NCI-H2107 treated with DMSO at 0.1 percent for 48 hours (cell line): ENCODE results near the gene RALGPS2.

ENCODE experiments used
- DNase-seq: peaks from one replicate; lab custom pipeline; 2025; ENCODE audit not compliant: unreplicated experiment; lab: John Stamatoyannopoulos, UW

Gene RALGPS2

DNA sequence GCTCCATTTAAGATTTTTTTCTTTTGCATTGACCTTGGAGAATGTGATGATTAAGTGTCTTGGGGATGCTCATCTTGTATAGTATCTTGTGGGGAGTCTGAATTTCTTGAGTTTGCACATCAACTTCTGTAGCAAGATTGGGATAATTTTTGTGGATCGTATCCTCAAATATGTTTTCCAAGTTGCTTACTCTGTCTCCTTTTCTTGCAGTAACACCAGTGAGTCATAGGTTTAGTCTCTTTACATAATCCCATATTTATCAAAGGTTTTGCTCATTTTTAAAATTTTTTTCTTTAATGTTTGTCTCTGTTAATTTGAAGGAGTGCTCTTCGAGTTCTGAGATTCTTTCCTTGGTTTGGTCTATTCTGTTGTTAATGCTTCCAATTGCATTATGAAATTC, 187.6 kb downstream of the RALGPS2 start:
- DNase-seq = no peak

DNA sequence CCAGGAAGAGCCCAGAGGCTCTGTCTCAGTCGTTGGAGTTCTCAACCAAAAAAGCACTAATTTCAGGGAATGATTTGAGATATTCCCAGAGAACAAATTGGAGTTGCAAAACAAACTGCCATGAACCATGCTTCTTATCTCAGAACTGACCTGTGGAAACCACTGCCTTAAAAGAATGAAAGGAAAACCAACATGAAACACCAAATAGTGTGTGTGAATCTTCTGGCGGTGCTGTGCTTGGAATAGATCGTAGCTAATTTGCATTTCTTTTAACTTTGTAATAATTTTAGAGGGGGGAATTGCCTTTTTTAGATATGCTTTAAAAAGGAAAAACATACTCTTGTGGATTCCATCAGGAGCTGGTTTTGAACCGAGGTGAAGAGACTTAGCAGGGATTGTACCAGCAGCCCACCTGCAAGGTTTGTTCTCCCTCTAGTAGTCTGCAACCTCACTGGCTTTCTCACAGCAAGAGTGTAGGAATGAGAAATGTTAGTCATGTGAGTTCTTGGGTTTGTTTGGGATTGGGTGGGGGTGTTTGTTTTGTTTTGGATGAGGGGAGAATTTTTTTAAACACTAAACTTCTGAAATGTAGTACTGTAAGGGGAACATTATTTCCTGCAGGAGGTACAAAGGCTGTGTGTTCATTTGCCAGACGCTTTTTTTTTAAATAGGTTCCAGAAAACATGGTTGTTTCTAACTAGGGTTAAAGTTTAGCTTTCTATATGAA, 191.6 kb downstream of the RALGPS2 start:
- no peak for DNase-seq

DNA sequence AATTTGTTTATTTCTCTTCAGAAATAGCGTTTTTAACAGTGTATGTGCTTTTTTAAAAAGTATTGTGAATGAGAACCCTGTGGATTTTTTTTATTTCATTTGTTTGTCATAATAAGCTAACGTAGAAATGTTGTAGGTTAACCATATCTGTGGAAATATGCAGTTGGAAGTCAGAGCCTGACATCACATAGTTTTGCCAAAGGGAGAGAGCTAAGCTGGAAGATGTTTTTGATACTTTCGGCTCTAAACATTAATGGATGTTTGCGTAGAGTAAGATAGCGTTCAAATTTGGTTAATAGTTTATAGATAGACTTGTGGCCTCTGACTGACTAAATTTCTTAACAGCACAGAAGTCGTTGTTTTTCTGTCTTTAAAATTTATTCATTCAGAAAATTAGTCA, 193.3 kb downstream of the RALGPS2 start:
- DNase-seq = no peak

DNA sequence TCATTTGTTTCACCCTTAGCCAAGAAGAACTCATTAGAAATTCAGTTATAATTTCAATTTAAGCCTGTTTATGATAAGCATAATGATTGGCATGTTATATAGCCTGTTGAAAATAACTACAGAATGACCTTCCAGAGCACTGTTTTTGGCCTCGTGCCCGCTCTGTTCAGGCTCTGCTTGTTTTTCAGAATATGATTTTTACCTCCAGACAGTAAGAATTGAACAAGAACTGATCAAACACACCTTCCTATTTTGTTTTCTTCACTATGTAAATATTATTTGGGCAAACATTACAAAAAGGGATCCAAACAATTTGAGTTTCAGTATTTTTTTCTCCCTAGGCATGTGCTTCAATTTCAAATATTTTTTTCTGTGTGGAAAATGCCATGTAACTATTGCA, 193.9 kb downstream of the RALGPS2 start:
- no peak for DNase-seq

DNA sequence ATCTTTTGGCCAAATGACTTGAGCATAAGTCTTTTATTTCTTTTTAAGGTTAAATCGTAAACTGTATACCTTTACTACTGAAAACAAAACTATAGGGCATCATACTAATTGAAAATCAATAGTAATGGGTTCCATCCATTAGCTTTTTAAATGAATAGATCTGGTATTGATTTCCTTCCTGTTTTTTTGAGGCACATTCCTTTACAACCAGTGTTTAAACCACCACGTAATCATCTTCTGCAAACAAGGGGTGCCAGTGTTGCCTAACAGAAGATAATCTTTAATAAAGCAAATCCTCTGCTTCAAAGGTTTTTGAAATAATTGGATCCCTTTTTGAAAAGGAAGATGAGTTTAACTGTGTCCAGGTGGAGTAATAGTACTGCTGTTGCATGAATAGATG, 194.5 kb downstream of the RALGPS2 start:
- no peak for DNase-seq

DNA sequence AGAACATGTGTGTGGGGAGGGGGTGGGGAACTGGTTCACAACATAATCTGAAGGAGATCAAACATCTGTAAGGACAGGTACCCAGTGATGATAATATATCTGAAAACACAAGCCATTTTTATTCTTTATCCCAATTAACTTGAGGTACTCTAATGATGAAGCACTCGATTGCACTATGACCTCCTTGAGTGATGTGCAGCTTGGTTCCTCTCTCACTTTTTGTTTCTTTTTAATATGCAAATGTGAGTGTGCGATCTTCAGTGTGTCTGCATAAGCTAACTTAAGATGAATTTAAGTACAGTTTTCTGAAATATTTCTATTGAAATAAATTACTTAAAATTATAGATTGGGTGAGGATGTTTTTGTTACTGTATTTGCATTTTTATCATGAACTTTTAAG, 196.5 kb downstream of the RALGPS2 start:
- no peak for DNase-seq

DNA sequence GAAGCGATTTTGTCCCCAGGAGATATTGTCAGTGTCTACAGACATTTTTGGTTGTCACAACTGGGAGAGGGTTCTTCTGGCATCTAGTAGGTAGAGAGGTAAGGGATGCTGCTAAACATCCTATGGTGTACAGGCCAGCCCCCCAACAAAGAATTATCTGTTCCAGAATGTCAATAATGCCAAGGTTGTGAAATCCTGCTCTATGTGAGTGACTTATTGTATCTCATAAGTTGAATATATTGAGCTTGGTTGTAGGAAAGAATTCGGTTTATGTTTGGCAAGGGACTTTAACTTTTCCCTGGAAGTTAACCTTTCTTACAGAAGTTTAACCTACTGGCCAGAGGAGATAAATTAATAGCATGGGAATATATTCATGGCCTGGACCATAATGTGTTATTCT, 198.5 kb downstream of the RALGPS2 start:
- DNase-seq = no peak

DNA sequence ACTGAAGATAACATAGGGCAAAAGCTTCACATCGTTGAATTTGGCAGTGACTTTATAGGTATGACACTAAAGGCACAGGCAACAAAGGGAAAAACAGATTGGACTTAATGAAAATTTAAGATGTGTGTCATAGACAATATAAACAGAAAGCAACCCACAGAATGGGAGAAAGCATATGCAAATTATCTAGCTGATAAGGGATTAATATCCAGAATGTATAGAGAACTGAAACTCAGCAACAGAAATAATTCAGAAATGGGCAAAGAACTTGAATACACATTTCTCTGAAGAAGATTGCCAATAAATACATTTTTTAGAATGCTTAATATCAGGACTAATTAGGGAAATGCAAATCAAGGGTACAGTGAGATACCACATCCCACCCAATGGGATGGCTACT, 201.0 kb downstream of the RALGPS2 start:
- DNase-seq = no peak

DNA sequence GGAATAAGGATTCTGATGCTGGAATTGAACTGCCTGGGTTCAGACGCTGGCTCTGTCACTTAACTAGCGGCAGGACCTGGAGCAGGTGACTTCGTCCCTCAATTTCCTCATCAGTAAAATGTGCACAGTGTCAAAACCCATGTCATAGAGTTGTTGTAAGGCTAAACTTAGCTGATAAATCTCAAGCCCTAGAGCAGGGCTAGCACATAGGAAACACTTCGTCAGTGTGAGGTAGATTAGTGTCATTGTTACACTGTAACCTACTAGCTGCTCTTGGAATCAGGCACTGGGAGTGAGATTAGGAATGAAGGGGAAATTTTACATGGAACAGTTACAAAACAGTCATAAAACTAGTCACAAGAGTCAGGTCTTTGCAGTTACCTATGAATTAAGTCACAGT, 202.0 kb downstream of the RALGPS2 start:
- no peak for DNase-seq

DNA sequence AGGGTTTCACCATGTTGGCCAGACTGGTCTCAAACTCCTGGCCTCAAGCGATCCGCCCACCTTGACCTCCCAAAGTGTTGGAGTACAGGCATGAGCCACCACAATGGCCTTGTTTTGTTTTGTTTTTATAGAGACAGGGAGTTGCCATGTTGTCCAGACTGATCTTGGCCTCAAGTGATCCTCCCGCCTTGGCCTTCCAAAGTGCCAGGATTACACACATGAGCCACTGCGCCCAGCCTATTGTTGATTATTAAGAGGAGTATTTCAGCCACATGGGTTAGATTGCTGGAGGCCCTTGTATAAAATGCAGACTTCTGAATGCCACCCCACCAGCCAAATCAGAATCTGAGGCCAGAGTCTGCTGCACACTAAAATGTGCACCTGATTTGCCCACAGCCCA, 203.0 kb downstream of the RALGPS2 start:
- no peak for DNase-seq

DNA sequence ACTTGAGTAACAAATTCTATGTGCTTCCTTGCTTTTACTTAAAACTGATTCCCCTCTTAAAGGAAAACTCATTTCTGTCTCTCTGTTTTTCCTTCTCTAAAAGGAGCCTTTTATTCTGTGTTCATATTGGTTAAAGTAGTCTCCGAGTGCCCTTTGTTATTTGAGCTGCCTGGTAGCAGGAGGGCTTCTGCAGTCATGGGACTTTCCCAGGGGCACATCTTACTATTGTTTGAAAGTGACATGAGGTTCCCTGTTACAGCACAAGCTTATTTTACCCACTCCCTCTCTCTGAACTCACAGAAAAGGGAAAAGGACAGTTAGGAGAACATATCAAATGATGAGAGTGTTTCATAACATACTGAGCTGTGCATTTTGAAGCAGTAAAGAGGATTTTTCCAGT, 203.9 kb downstream of the RALGPS2 start:
- DNase-seq = peak; percentile 23

DNA sequence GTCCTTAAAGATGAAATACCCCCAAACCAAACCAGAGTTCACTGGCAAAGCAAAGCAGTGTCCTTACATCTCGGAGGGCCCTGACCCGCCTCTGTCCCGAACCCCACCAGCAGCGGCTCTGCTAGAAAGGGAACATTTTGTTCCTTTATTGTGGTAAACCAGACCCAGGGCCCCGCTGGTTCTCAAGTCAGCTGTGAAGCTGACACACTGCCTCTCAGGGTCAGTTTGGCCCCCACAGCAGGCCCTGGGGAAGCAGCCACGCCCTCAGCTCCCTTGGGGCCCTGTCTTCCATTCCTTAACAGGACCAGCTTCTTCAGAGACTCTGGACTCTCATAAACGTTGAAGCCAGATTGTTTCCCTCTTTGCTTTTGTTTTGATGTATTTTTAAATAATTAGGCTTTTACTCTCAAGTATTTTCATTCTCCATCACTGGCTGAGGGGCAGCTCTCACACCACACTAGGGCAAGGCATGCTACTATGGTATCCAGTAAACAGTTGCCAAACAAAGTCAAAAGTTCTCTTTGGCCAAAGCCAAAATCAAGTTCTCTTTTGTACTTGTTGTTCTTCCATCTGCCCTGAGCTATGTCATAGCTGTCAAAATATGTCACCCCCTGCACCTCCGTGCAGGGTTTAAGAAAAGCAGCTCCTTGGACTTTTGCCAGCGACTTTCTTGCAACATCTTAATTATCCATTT, 207.0 kb downstream of the RALGPS2 start:
- no peak for DNase-seq

DNA sequence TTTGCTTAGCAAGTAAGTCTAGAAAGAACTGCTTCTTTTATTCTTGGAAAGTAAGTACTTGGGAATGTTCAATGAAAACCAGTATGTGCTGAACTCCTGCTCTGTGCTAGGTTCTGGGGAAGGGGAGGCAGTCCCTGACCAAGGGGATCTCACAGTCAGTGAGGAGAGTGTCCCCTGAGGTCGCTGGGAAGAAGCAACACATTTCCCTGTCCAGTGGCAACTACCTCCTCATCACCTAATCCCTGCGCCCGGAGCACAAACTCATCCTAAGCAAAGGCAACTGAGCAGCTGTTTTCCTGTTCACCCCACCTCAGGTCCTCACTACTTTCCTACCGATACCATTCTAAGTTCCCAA, 207.5 kb downstream of the RALGPS2 start:
- no peak for DNase-seq

DNA sequence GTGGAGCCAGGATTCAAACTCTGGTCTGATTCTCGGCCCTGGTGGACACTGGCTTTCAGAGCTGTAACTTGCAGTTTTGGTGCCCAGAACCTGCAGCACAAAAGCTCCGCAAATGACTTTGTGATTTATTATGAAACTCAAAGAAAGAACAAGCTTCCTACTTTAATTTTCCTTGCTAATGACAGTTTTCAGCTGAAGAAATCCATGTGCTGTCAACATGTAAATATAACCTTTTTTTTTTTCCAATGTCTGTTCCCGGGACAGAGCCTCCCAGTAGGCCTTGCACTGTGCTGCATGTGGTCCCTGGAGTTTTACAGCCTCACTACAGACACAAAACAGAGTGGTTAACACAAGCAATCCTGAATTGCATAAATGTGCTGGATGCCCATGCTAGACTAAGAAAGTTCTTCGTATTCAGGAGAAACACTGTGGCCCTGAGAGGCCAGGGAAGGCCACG, 208.1 kb downstream of the RALGPS2 start:
- DNase-seq = no peak

DNA sequence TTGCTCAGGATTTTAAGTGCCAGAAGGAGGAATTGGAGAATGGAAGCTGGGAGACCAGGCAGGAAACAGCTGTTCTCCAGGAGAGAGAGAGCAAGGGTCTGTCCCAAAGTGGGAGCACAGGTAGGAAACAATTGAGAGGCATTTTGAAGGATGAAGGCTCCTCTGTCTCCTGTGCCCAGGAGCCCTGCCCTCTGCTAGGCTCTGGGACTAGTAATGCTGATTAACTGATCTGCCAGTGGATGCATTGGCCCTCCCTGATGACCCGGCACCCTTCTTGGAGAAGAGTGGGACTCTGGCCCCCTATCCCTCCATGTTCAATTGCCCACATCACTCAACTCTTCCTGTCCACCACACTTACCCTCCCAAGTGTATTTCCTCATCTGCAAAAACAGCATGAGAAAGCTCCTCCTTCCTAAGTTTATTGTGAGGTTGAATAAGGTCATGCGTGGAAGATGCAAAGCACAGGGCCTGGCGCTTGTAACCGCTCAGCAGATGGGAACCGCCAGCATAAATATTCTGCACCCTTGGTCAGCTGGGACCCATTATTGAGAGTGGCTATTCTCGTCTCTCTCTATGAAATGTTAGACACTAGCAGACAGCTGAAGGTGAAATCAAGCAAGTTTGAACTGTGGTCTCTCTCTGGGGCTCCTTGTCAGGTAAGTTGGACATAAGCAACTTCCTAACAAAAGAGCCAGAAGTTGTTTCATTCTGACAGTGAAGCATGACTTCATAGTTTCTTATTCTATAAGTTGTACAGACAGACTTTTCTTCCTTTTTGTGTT, 208.9 kb downstream of the RALGPS2 start:
- no peak for DNase-seq

DNA sequence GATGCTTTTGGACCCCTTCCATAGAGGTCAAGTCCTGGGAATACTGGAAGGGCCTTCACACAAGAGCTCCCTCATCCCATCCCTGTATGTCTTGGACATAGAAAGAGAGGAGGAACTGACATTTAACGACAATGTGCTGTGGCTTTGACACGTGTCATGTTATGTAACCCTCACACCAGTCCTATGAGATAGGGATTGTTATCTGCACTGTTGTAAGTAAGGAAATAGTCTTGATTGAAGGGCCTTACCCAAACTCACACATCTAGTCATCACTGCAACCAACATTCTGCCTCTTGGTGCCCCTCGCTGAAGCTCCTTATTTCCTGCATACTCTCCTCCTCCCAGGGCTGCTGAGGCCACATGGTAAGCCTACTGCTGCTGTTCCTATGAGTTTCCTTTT, 209.5 kb downstream of the RALGPS2 start:
- no peak for DNase-seq

DNA sequence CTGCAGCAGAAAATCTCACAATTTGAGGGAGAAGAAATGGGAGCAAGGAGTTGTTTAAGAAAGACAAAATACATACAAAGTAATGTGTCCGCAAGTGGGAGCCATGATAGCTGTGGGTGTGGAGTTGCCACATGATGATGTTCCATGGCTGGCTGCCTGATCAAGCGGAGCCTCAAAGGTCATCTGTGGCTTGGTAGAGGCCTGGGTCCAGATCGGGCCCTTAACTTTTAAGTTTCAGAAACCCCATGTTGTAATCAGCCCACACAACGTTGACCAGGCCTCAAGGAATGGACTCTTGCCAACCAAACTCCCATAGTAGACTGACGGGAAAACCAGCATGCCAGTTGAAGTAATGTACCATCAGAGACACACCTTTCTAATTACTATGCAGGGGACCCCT, 210.6 kb downstream of the RALGPS2 start:
- DNase-seq = no peak

DNA sequence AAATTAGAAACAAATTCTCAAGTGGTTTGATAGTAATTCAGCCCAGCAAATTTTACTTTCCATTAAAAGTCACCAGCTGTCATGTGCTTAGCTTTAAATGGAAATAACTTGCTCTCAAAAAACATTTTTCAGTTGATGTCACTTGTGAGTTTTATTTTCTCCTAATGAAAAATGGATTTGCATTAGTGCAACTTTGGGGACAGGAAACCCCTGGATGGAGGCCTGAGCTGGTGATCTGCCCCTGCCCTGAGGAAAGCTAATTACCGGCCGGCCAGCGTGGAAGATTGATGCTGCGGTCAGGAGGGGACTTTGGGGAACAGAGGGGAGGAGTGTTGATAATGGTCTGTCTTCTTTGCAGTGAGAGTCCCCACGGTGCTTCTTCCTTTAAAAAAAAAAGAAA, 212.7 kb downstream of the RALGPS2 start:
- no peak for DNase-seq

DNA sequence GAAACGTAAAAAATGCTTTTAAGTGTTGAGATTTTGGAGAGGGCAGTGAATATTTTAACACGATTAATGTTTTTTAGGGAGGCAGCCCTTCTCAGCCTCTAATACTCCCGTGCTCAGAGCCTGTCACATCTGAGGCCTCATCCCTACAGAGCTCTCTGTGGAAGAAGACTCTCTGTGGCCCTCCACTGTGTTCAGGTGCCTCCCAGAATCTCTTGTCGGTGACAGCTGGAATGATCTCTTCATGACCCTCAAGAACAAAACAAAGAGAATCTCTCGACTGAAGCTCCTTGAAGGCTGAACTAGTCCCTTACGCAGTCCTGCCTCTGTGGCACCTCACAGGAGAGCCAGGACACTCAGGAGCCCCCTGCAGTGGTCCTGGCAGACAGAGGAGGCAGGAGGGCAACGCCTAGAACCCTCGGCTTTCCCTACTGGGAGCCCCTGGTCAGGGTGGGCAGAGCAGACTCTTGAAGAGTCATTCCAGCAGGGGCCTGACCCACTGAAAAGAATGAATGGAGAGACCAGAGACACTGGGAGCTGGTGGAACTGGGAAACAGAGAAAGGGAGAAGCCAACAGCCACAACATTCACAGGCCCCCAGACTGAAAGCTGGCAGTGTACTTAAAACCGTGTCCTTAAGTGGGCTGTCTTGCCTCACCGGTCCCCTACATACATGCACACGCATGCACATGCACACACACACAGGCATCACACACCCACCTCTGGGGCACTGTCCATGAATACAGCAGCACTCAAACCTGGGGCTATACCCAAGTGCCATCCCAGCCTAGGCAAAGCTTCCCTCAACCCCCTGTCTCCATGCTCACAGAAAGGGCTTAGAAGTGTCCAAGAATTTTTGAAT, 213.3 kb downstream of the RALGPS2 start:
- DNase-seq = no peak

DNA sequence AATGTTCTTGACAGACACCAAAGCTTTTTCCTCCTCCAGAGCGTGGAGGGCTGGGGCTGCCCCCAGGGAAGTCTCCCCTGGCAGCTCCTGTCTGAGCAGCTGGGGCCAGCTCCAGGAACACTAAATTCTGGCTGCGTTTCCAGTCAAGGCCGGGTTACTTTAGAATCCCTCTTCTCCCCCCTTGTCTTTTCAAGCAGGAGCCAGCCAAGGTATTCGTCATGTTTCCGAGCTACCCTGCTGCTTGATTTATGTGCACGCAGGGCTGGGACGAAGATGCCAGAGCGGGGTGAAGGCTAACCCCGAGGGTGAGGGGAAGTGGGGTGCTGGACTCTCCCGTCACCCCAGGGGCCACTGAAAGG, 213.9 kb downstream of the RALGPS2 start:
- no peak for DNase-seq

DNA sequence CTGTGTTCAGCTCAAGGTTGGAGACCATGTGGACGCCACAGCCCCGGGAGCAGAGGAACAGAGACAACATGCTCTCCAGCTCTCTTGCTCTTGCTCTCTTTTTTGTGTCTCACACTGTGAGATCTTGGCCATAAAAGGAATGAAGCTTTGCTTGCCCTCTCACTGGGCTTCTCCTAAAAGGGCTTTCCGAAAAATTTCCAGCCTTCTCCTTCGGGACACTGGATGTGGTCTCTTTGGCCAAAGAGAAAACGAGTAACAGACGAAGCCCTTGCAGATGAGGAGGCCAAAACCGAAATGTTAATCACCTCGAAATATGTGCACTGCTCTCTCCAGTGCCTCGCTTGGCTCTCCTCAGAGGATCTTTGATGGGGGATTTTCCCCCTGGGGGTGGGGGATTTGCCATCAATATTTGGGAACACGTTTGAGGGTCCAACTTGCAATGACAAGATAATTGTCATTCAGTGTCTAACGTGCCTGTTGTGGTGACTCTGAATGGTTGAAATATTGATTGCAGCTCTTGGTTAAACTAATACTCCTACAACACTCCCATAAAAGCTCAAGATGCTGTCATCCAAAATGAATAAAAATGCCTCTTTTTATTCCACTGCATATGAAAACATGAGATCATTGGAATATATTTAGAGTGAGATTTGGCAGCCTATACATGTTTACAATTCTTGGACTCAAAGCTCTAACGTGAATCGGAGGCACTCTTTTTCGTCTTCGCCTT, 214.5 kb downstream of the RALGPS2 start:
- DNase-seq = no peak
